ENCODE data around the gene ZRANB3.
A peak's percentile ranks its signal among the peaks of the same experiment; 100 is the strongest.

Gene ZRANB3

GRCh38 chr2:135530313-135531230 lies at the start of gene ZRANB3:
ZRANB3 (minus strand) TSS chr2:135531218.
- peak; percentile 99 for DNase-seq (ENCODE audit: low read depth)
- H3K4me3 ChIP-seq (replicated peaks; ENCODE audit: low read depth, low read length), result peak within 1 kb of the TSS; percentile 95
- no peak for TF ChIP-seq CTCF (IDR thresholded peaks at IDR 0.05; ENCODE audit: low read length, missing control alignments)

- TF ChIP-seq CTCF (IDR thresholded peaks at IDR 0.05; ENCODE audit: low read length, missing control alignments), result no peak
- no peak overlapping the region for H3K4me3 ChIP-seq (replicated peaks; ENCODE audit: low read depth, low read length)
- peak; percentile 5 for DNase-seq (ENCODE audit: low read depth)
These were observed 42.6 kb upstream of the ZRANB3 start for GRCh38 chr2:135573620-135574019.

GRCh38 chr2:135570884-135571283 lies 39.9 kb upstream of the ZRANB3 start:
- no peak overlapping the region for H3K4me3 ChIP-seq (replicated peaks; ENCODE audit: low read depth, low read length)
- DNase-seq (ENCODE audit: low read depth), result no peak
- no peak for TF ChIP-seq CTCF (IDR thresholded peaks at IDR 0.05; ENCODE audit: low read length, missing control alignments)

- TF ChIP-seq CTCF (IDR thresholded peaks at IDR 0.05; ENCODE audit: low read length, missing control alignments), result no peak
These were observed 32.8 kb upstream of the ZRANB3 start for GRCh38 chr2:135563793-135564192.

GRCh38 chr2:135561925-135562324 lies 30.9 kb upstream of the ZRANB3 start:
- H3K4me3 ChIP-seq (replicated peaks; ENCODE audit: low read depth, low read length), result no peak overlapping the region
- no peak for TF ChIP-seq CTCF (IDR thresholded peaks at IDR 0.05; ENCODE audit: low read length, missing control alignments)
- peak; percentile 16 for DNase-seq (ENCODE audit: low read depth)

More at GRCh38 chr2:135563793-135564192, 32.8 kb upstream of the ZRANB3 start:
- H3K4me3 ChIP-seq (replicated peaks; ENCODE audit: low read depth, low read length), result no peak overlapping the region
- DNase-seq (ENCODE audit: low read depth), result peak; percentile 31

GRCh38 chr2:135557530-135557929 lies 26.5 kb upstream of the ZRANB3 start:
- no peak for TF ChIP-seq CTCF (IDR thresholded peaks at IDR 0.05; ENCODE audit: low read length, missing control alignments)
- no peak overlapping the region for H3K4me3 ChIP-seq (replicated peaks; ENCODE audit: low read depth, low read length)
- no peak for DNase-seq (ENCODE audit: low read depth)

Measured in fibroblast of pulmonary artery (primary cell).